NCI-H82 (cell line): ENCODE results near the gene AARS2.

Source experiments
- DNase-seq: peaks from one replicate; lab custom pipeline; 2025; lab: John Stamatoyannopoulos, UW

Gene AARS2

DNA sequence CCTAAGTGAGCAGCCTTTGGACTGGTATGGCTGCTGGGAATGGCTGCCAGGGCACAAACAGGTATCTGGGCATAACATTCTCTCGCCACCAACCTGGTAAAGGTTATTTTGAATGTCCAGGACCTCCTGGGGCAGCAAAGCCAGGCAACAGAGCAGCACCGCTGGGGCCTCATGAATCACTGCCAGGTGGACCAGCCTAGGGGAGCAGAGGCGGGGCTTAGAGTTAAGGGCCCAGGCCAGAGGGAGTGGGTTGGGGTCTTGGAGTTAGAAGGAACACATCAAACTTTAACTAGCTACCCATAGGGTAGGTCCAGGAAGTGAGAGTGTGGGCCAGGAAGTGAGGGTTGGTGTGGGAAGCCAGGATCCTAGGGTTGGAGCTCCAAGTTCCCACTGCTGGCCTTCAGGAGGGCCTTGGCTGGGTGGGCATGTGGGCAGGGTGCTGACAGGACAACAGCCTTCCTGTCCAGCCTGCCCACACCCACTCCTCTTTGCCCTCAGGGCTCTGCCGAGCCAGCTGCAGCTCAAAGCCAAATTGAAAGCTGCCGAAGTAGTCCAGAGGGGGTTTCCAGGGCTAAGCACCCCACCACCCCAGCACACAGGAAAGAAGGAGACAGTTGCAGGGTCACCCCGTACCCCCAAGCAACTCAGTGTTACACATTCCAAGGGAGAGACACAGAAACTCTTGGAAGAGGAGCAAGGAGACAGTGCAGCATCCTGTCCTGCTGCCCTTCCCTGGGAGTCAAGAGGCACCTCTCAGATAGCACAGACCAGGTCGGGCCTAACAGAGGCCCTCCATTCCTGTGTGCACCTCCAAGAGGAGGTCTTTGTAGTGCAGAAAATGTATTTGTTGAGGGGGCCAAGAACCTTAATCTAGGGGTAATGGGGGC is 50.4 kb downstream of the AARS2 start:
- DNase-seq = no peak

- peak; percentile 68 for DNase-seq
These were observed 51.6 kb downstream of the AARS2 start for GRCh38 chr6:44261581-44261980.

- DNase-seq = no peak
These were observed 52.5 kb downstream of the AARS2 start for GRCh38 chr6:44260451-44261297.

DNA sequence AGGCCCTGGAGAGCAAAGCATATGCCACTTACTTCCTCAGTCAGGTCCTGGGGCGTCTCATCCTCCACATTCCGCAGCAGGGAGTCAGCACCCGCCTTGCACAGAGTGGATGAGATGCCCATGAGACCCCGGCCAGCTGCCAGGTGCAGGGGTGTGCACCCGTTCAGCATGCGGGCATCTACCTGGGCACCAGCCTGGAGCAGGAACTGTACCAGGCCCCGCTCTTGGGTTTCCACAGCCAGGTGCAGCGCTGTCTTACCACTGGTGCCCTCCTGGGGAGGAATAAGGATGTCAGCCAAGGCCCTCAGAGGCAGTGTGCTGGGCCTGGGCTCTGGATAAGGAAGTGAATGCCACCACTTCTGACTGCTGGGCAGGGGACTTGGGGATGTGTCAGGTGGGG is 53.1 kb downstream of the AARS2 start:
- no peak for DNase-seq

DNA sequence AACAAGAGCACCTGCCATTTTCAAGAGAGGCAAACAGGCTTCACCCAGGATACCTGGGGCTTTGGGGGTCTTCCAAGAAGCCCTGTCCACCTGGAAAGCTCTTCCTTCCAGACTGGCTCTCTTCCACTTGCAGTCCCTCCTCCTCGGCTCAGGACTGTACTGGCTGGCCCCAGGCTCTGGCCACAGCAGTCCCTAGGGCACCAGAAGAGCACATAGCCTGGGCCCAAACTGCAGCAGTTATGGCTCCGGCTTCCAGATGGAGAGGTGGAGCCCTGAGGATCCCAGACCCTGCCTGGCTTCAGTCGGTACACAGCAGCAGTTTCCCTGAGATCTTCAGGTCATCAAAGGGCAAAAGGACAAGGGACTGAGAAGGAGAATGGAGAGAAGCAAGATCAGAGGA is 54.2 kb downstream of the AARS2 start:
- DNase-seq = no peak

- DNase-seq = no peak
These were observed 54.8 kb downstream of the AARS2 start for GRCh38 chr6:44258325-44258863.

GRCh38 chr6:44257753-44258324 is 55.3 kb downstream of the AARS2 start:
- DNase-seq = no peak

DNA sequence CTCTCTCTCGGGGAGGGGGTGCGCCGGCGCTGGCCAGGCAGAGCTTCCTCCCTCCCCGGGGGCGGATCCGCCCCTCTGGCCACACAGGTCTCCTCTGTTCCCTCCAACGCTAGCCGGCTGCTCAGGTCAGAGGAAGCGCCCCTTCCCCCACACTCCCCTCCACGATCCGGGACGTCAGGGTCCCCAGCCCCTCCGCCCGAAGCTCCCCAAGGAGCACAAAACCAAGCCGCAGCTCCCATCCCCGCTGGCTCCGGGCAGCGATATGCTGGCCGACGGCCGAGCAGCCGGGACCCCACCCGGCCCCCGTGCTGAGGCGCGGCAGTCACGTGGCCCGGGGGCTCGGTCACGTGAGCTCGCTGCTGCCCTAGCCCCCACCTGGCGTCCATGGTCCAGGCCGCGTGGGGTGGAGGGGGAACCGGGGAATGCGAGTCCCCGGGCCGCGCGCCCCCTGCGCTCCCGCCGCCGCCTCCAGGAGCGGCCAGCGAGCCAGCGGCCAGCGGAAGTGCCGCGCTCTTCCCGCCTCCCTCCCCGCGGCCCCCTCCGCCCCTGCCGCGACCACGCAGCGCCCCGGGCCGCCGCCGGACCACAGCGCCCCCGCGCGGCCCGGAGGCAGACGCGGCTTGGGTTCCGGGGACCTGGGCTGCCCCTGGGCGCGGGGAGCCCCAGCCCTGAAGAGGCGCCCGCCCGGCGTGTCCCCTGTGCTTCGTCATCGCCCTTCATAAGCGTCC is 56.0 kb downstream of the AARS2 start, which contains the start of gene SLC35B2:
Gene SLC35B2, minus strand, starts transcription at position 504 of the 728 bp plus-strand sequence. Its CDS starts 118 bp downstream, at position 386.
- DNase-seq = peak; percentile 82

GRCh38 chr6:44256775-44257024 is 56.4 kb downstream of the AARS2 start:
- no peak for DNase-seq

DNA sequence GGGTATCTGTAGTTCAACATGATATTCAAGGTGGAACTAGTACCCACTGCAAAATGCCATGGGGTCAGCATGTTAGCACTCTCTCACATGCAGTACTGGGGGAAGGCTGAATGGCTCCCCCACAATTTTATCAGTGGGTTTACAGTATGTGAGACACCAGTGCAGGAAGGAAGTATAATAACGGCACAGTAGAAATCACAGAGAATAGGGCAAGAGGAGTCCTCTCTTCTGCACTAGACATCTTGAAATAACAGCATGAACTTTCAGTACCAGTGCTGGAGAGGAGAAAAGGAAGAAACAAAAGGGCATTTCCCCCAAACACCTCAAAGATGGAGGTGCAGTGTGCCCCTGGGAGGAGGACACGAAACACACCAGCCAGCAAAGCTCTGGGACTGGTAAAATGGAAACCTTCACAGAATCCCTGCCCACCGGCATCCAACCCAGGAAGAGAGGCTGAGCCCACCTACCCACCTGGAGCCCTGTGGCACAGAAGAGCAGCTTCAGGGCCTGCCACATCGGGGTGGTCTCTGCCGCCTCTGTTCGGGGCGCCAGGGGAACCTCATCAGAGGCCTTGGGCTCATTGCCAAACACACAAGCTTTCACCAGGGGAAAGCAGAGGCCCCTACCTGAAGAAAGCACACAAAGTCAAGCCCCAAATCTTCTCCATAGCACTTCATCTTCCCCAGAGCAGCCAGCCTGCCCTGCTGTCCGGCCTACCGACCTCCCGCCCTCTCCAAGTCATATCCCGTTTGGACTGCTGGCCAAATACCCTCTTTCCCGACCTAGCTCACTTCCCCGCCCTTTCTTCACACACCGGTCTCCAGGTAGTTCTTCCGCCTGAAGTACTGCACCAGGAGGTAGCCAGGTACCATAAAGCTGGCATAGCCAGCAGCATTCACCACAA is 57.0 kb downstream of the AARS2 start:
- no peak for DNase-seq

DNA sequence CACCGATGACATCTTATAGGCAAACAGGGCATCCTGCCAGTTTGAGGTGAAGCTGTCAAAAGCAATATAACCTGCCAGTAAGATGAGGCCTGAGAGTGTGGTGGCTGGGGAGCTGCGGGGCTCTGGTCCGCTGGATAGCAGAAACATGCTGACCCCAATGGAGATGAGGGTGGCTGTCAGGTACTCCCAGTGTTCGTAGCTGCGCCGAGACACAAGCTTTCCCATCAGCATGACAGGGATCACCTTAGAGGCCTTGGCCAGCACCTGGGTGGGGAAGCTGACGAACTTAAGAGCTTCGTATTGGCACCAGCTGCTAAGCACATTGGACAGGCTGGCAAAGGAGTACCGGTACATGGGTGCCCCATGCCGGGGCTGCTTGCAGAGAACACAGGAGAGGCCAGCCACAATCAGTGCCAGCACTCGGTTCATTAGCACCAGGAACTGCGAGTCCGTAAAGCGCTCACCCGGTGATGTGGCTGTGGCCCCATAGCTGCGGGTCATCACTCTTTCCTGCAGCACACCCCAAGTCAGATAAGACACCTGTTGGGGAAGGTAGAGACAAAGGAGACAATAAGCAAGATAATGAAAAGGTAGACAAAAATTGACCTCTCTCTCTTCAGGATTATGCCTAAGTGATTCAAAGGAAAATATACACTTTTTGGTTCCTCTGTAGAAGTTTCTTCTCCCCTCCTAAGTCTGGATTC is 57.9 kb downstream of the AARS2 start:
- DNase-seq = peak; percentile 66

DNA sequence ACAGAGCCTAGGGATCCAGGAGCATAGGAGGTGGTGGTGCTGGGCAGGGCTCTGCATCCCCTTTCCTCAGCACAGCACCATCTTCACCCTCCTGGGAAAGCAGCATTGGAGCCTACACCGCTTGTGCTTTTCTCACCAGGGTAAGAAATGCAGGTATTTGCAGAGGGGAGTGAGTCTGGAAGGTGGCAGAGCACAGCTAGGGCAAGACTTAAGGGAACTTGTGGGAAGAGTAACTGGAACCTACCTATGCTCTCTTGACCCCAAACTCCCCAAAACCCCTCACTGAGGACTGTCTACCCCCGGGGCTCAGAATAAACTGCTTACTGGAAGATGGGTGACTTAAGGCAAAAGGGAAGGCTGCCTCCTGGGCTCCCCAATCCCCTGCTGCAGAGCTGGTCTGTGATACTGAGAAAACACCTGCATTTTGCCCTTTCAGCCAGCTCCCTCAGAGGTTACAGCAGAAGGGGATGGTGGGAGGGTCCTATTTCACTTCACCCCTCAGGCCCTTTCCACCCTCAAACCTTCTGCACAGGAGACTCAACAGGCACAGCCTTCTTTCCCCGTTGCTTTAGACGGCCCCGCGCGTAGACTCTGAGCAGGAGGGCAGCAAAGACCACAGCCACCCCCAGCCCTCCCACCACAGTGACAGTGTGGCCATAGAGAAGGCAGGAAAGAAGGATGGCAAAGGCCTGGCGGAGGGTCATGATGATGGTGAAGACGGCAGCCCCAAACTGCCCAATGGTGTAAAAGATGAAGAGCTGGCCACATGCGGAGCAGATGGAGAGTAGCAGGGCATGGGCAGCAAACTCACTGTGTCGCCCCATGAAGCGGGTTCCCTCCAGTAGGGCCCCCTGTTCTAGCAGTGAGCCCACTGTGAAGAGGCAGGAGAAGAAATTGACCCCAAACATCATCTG is 58.7 kb downstream of the AARS2 start:
- peak; percentile 65 for DNase-seq

DNA sequence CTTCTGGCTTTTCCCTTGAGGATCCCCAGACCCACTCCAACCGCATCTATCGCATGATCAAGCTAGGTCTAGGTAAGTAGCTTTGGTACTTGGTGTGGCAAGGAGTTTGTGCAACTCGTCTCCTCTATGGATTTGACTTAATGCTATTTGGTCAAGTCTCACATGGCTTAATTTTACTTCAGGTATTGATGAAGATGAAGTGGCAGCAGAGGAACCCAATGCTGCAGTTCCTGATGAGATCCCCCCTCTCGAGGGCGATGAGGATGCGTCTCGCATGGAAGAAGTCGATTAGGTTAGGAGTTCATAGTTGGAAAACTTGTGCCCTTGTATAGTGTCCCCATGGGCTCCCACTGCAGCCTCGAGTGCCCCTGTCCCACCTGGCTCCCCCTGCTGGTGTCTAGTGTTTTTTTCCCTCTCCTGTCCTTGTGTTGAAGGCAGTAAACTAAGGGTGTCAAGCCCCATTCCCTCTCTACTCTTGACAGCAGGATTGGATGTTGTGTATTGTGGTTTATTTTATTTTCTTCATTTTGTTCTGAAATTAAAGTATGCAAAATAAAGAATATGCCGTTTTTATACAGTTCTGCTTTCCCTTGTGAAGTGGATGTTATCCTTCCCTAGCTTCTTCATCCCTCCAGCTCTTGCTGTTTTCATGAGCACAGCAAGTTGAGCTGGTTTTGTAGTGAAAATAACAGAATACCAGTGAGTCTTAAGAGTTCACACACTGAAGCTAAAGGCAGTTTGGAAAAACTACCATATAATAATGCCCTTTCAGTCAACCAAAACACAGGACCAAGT is 59.6 kb downstream of the AARS2 start:
- DNase-seq = peak; percentile 88

DNA sequence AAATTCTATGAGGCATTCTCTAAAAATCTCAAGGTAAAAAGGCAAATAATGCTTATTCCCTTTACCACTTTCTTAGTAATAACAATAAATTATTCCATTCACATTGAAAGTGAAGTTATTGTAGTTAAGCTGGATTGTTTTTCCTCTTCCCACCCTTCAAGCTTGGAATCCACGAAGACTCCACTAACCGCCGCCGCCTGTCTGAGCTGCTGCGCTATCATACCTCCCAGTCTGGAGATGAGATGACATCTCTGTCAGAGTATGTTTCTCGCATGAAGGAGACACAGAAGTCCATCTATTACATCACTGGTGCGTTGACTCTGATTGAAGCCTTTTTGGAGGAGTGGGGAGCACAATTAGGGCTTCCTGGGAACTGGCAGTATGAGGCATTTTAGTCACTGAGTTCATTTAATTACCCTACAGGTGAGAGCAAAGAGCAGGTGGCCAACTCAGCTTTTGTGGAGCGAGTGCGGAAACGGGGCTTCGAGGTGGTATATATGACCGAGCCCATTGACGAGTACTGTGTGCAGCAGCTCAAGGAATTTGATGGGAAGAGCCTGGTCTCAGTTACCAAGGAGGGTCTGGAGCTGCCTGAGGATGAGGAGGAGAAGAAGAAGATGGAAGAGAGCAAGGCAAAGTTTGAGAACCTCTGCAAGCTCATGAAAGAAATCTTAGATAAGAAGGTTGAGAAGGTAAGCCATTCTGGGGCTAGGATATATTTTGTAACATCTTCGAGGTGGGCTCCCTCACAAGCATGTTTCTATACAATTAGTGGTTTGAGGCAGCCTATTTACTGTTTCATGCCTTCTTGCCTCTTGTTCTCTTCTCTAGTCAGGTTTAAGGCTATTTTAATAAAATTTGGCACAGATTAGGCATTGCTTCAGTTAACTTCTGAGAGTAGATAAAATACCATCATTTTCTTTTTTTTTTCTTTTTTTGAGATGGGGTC is 61.3 kb downstream of the AARS2 start:
- DNase-seq = no peak

- DNase-seq = no peak
These were observed 62.4 kb downstream of the AARS2 start for GRCh38 chr6:44250718-44251123.

DNA sequence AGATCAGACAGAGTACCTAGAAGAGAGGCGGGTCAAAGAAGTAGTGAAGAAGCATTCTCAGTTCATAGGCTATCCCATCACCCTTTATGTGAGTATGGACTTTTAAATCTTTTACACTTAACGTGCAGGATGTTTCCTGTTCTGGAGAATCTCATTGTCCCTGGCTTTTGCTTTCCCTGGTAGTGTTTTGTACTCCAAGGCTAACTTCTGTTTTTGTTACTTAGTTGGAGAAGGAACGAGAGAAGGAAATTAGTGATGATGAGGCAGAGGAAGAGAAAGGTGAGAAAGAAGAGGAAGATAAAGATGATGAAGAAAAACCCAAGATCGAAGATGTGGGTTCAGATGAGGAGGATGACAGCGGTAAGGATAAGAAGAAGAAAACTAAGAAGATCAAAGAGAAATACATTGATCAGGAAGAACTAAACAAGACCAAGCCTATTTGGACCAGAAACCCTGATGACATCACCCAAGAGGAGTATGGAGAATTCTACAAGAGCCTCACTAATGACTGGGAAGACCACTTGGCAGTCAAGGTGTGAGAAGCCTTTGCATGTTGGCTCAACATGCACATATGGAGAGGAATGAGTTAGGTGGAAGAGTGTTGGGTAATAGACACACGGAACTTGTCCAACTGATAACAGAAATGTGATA is 63.0 kb downstream of the AARS2 start:
- no peak for DNase-seq
